Skeletal muscle tissue (tissue), 4 donors: ENCODE data around the gene AUTS2. TPM values are rescaled to one million over a fixed set of nuclear protein-coding genes. Genes with fewer than 3 reads are reported as not detected.

Experiments used
- H3K27ac ChIP-seq: one replicate; pipeline ENCODE4 v1.7.0; 2013; ENCODE audit warnings: mild to moderate bottlenecking, low read depth, low read length, inconsistent platforms
- H3K27me3 ChIP-seq, 3 donors: one replicate each; pipeline ENCODE4 v1.7.0; 2013; ENCODE audit warnings: low read length in 3 of 3; ENCODE audit not compliant: control insufficient read depth in 3 of 3, insufficient read depth in 3 of 3
- H3K36me3 ChIP-seq, 3 donors: one replicate each; pipeline ENCODE4 v1.7.0; 2013; ENCODE audit warnings: low read length in 3 of 3; ENCODE audit not compliant: control insufficient read depth in 3 of 3, insufficient read depth in 3 of 3
- H3K4me1 ChIP-seq, 3 donors: one replicate each; pipeline ENCODE4 v1.7.0; 2013; ENCODE audit warnings: low read length in 3 of 3, mild to moderate bottlenecking in 3 of 3; ENCODE audit not compliant: control insufficient read depth in 3 of 3, insufficient read depth in 3 of 3
- H3K4me3 ChIP-seq, 3 donors: one replicate each; pipeline ENCODE4 v1.7.0; 2013; ENCODE audit warnings: low read length in 3 of 3
- H3K9ac ChIP-seq, 3 donors: one replicate each; pipeline ENCODE4 v1.7.0; 2013; ENCODE audit warnings: low read length in 3 of 3, mild to moderate bottlenecking in 3 of 3, moderate library complexity in 2 of 3, low read depth in 1 of 3
- H3K9me3 ChIP-seq, 3 donors: one replicate each; pipeline ENCODE4 v1.7.0; 2013; ENCODE audit warnings: low read length in 3 of 3; ENCODE audit not compliant: control insufficient read depth in 3 of 3
- total RNA-seq: library from RNA; depleted of rRNA; stranded (reverse); fragments of >200 nt; gene quantifications from one replicate; pipeline ENCODE4 v1.2.3, GENCODE V29; 2014
- donor health status: Osteomylitis.

The AUTS2 gene
- total RNA-seq, 1 donor from 2014 or later: 43.3 TPM

GRCh38 chr7:69728304-69728703 lies 130.0 kb downstream of the AUTS2 start:
- Histone ChIP-seq H3K27me3 (no peaks in the 10 kb centered on the region), H3K9me3 (no peaks in the 10 kb centered on the region), H3K4me3 (no peak overlapping the region), H3K4me1 (peaks cover 0 to 3% (median 2%) of the 10 kb centered on the region in 3 donors), H3K27ac (no peak overlapping the region), H3K9ac (no peak overlapping the region), H3K36me3 (no peaks in the 10 kb centered on the region)

DNA sequence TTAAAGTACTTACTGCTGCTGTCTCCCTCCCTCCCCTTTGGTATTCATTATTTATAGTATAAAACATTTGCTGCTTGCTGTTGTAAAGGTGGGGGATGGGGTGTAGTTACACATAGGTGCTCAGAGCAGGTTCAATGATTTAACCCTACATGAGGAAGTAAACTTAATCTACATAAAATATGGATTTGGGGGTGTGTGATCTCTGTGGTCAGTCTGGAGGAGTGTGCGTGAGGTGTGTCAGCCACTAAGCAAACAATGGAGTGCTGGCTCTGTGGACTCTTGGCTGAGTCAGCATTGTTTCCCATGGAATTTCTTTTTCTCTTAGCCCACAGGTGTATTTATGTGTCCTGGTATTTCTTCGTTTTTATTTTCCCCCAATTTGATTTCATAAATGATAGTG lies 133.9 kb downstream of the AUTS2 start:
- no peak overlapping the region for H3K9ac ChIP-seq
- H3K4me1 ChIP-seq: peaks cover 0 to 3% (median 2%) of the 10 kb centered on the region in 3 donors
- no peak overlapping the region for H3K4me3 ChIP-seq
- H3K36me3 ChIP-seq: no peaks in the 10 kb centered on the region
- no peaks in the 10 kb centered on the region for H3K9me3 ChIP-seq
- H3K27ac ChIP-seq: no peak overlapping the region
- H3K27me3 ChIP-seq: no peaks in the 10 kb centered on the region

GRCh38 chr7:69735582-69735981 lies 137.3 kb downstream of the AUTS2 start:
- Histone ChIP-seq H3K4me1 (peaks cover 6 to 15% (median 7%) of the 10 kb centered on the region in 3 donors), H3K27ac (no peak overlapping the region), H3K4me3 (no peak overlapping the region), H3K9me3 (no peaks in the 10 kb centered on the region), H3K36me3 (no peaks in the 10 kb centered on the region), H3K27me3 (no peaks in the 10 kb centered on the region), H3K9ac (no peak overlapping the region)

DNA sequence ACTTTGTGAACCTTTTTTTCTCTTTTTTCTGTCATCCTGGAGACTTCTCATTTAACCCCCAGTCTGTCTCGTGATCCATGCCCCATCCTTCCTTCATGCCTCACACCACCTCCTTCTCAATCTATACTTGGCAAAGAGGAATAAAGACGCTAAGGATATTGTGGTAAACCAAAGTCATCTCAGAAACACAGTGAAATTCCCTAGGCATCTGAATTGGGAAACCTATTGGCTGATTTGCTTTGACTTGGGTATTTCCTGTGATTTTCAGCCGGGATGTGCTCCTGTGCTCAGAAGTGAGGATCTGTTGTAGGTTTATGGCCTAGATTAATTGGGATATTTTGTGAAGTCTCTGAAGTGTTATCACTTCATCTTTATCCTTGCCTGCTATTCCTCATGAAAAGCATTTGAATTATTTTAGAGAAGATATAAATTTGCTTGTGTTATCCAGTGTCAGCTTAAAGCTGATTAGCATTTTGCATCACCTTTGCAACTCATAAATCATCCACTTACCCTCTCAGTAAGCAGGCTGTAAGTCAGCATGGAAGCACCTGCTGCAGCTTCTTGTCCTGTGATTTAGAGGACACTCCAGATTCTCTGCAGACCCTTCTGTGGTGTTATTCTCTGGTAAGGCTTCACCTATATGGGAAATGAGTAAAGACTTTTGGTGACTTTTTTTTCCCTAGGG lies 138.0 kb downstream of the AUTS2 start:
- no peaks in the 10 kb centered on the region for H3K27me3 ChIP-seq
- H3K4me3 ChIP-seq: no peak overlapping the region
- H3K36me3 ChIP-seq: no peaks in the 10 kb centered on the region
- H3K9ac ChIP-seq: no peak overlapping the region
- H3K9me3 ChIP-seq: no peaks in the 10 kb centered on the region
- no peak overlapping the region for H3K27ac ChIP-seq
- peaks cover 6 to 15% (median 7%) of the 10 kb centered on the region in 3 donors for H3K4me1 ChIP-seq

GRCh38 chr7:69738396-69738951 lies 140.2 kb downstream of the AUTS2 start:
- Histone ChIP-seq H3K27ac (no peak overlapping the region), H3K9ac (no peak overlapping the region), H3K36me3 (no peaks in the 10 kb centered on the region), H3K4me1 (peaks cover 6 to 15% (median 7%) of the 10 kb centered on the region in 3 donors), H3K4me3 (no peak overlapping the region), H3K27me3 (no peaks in the 10 kb centered on the region), H3K9me3 (no peaks in the 10 kb centered on the region)

DNA sequence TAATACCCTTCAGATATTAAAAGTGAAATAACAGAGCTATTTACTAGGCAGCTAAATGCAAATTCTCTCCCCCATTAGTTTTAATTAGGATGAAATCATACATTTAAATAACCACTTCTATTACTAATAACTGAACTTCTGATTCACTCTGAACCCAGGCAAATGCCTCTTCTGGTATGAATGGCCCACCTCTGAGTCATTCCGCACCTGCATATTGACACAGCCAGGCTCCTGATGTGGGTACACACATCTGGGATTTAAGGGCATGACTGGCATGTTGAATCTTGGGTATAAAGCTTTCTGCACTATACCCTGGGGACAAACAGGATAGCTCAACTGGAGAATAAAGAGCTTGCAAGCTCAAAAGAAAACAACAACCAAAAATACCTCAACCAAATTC lies 140.9 kb downstream of the AUTS2 start:
- Histone ChIP-seq H3K36me3 (no peaks in the 10 kb centered on the region), H3K4me3 (no peak overlapping the region), H3K27me3 (no peaks in the 10 kb centered on the region), H3K4me1 (peaks cover 6 to 15% (median 7%) of the 10 kb centered on the region in 3 donors), H3K9me3 (no peaks in the 10 kb centered on the region), H3K9ac (no peak overlapping the region), H3K27ac (no peak overlapping the region)

DNA sequence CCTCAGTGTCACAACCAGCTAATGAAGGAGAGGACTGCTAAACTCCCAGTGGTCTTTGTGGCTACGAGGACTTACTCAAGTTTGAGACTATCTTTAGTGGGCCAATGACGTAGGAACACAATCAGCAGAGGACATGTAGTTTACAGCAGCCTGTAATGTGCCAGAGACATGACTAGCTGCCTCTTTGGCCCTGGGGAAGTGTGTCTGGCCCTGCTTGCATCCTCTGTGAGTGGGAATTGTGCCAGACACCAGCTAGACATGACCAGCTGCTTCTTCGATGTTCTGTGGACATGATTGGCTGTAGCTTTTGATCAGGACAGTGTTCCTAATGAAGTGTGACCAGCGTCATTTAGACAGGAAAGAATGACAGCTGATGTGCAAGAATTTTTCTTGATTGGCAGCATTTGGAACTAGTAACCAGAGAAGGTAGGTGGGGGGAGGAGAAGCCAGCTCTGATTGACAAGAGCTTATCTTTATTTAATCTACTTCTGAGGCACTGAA lies 141.7 kb downstream of the AUTS2 start:
- Histone ChIP-seq H3K9ac (no peak overlapping the region), H3K27ac (no peak overlapping the region), H3K4me1 (peaks cover 6 to 15% (median 7%) of the 10 kb centered on the region in 3 donors), H3K4me3 (peak overlapping the region in 1 of 3 donors; percentile 30), H3K27me3 (no peaks in the 10 kb centered on the region), H3K36me3 (no peaks in the 10 kb centered on the region), H3K9me3 (no peaks in the 10 kb centered on the region)

DNA sequence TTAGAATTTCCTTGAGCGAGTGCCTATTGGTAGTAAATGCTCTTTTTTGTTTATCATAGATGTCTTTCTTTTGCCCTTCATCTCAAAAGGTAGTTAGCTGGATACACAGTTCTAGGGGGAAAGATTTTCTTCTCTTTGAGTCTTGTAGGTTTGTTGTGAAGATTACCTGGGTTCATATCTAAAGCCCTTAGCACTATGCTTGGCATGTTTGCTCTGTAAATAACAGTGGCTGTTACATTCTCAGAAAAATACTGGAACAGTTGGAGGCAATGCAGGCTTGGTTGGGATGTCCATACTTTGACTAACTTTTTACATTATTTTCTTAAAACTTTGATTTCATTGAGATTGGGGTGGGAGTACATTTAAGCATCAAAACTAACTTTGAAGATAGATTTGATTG lies 144.0 kb downstream of the AUTS2 start:
- Histone ChIP-seq H3K27ac (no peak overlapping the region), H3K27me3 (no peaks in the 10 kb centered on the region), H3K4me3 (no peak overlapping the region), H3K9ac (no peak overlapping the region), H3K9me3 (no peaks in the 10 kb centered on the region), H3K36me3 (no peaks in the 10 kb centered on the region), H3K4me1 (peaks cover 6 to 15% (median 7%) of the 10 kb centered on the region in 3 donors)

GRCh38 chr7:69743436-69743835 lies 145.2 kb downstream of the AUTS2 start:
- H3K27me3 ChIP-seq: no peaks in the 10 kb centered on the region
- peaks cover 6 to 13% (median 7%) of the 10 kb centered on the region in 3 donors for H3K4me1 ChIP-seq
- H3K4me3 ChIP-seq: no peak overlapping the region
- no peaks in the 10 kb centered on the region for H3K36me3 ChIP-seq
- H3K27ac ChIP-seq: no peak overlapping the region
- no peaks in the 10 kb centered on the region for H3K9me3 ChIP-seq
- H3K9ac ChIP-seq: no peak overlapping the region

- Histone ChIP-seq H3K9ac (no peak overlapping the region), H3K36me3 (no peaks in the 10 kb centered on the region), H3K4me3 (no peak overlapping the region), H3K27me3 (no peaks in the 10 kb centered on the region), H3K4me1 (peaks cover 6 to 11% (median 7%) of the 10 kb centered on the region in 3 donors), H3K27ac (no peak overlapping the region), H3K9me3 (no peaks in the 10 kb centered on the region)
Observed at GRCh38 chr7:69744026-69744425, 145.8 kb downstream of the AUTS2 start.
